Ureter (tissue), 1 donor: ENCODE data around the gene ZNF700. TPM values are rescaled to one million over a fixed set of nuclear protein-coding genes. Genes with fewer than 3 reads are reported as not detected.
"Not testable (repeated sequence)": the region's sequence is repeated elsewhere in the genome, so short reads cannot be mapped to it uniquely, and the experiment has no call there.

ENCODE experiments used
- DNase-seq: peaks from one replicate; pipeline ENCODE4 v3.0.0-alpha.2; 2020; ENCODE audit warnings: low spot score
- total RNA-seq: library from RNA; stranded (reverse); gene quantifications from one replicate; pipeline ENCODE4 v1.2.4, GENCODE V29; 2023
- donor health status: DM: yes; HTN: yes; CAD: no.

ZNF700 gene
- total RNA-seq = 27.0 TPM

GRCh38 chr19:11924886-11925650 lies at the start of gene ZNF700:
ZNF700 (plus strand) TSS chr19:11925107; CDS start chr19:11925211, 104 bp downstream.
- DNase-seq = peak; percentile 98

GRCh38 chr19:11879687-11880266 lies 45.1 kb upstream of the ZNF700 start:
- not testable (repeated sequence) for DNase-seq

GRCh38 chr19:11880598-11880997 lies 44.3 kb upstream of the ZNF700 start:
- DNase-seq = no peak

- peak; percentile 61 for DNase-seq
Observed at GRCh38 chr19:11881151-11881800, 43.6 kb upstream of the ZNF700 start.

GRCh38 chr19:11882606-11883005 lies 42.3 kb upstream of the ZNF700 start:
- DNase-seq = no peak

- no peak for DNase-seq
Observed at GRCh38 chr19:11887234-11887610, 37.7 kb upstream of the ZNF700 start.

- peak; percentile 90 for DNase-seq
Observed at GRCh38 chr19:11887611-11888531, 37.0 kb upstream of the ZNF700 start, which contains the start of gene ZNF69. ZNF69 (plus strand) TSS chr19:11887782; CDS start chr19:11887924, 142 bp downstream.

GRCh38 chr19:11889901-11890300 lies 35.0 kb upstream of the ZNF700 start:
- DNase-seq = not testable (repeated sequence)

- no peak for DNase-seq
Observed at GRCh38 chr19:11890634-11891033, 34.3 kb upstream of the ZNF700 start.

- no peak for DNase-seq
Observed at GRCh38 chr19:11894851-11895250, 30.1 kb upstream of the ZNF700 start.

- no peak for DNase-seq
Observed at GRCh38 chr19:11902228-11902627, 22.7 kb upstream of the ZNF700 start.

- no peak for DNase-seq
Observed at GRCh38 chr19:11905928-11906327, 19.0 kb upstream of the ZNF700 start.

- not testable (repeated sequence) for DNase-seq
Observed at GRCh38 chr19:11911937-11912336, 13.0 kb upstream of the ZNF700 start.

GRCh38 chr19:11914417-11915051 lies 10.4 kb upstream of the ZNF700 start:
- DNase-seq = not testable (repeated sequence)

- no peak for DNase-seq
Observed at GRCh38 chr19:11921852-11922495, 2.9 kb upstream of the ZNF700 start.

GRCh38 chr19:11925651-11926187 lies 812 bp downstream of the ZNF700 start:
- DNase-seq = not testable (repeated sequence)

- DNase-seq = no peak
Observed at GRCh38 chr19:11927227-11927626, 2.3 kb downstream of the ZNF700 start.

- DNase-seq = no peak
Observed at GRCh38 chr19:11931051-11931450, 6.1 kb downstream of the ZNF700 start.

- no peak for DNase-seq
Observed at GRCh38 chr19:11931513-11931912, 6.6 kb downstream of the ZNF700 start.

GRCh38 chr19:11935829-11936228 lies 10.9 kb downstream of the ZNF700 start:
- not testable (repeated sequence) for DNase-seq
